Parathyroid adenoma (tissue), 2 donors: ENCODE results near the gene DNM3.

Experiments used
- H2AFZ ChIP-seq: fragments of 300-600 bp; sonication (generic); one replicate; pipeline ENCODE4 v1.7.0; 2017; ENCODE audit warnings: antibody characterized with exemption, mild to moderate bottlenecking
- H3K27ac ChIP-seq: fragments of 300-600 bp; sonication (generic); one replicate; pipeline ENCODE4 v1.7.0; 2017
- H3K27me3 ChIP-seq: fragments of 300-600 bp; sonication (generic); one replicate; pipeline ENCODE4 v1.7.0; 2017; ENCODE audit warnings: low read length; ENCODE audit not compliant: control insufficient read depth, insufficient read depth
- H3K36me3 ChIP-seq: fragments of 300-600 bp; sonication (generic); one replicate; pipeline ENCODE4 v1.7.0; 2017; ENCODE audit warnings: low read length; ENCODE audit not compliant: control insufficient read depth, insufficient read depth
- H3K4me1 ChIP-seq: fragments of 300-600 bp; sonication (generic); one replicate; pipeline ENCODE4 v1.7.0; 2017; ENCODE audit warnings: control low read depth
- H3K4me2 ChIP-seq: fragments of 300-600 bp; sonication (generic); one replicate; pipeline ENCODE4 v1.7.0; 2017; ENCODE audit warnings: low read length
- H3K4me3 ChIP-seq: fragments of 300-600 bp; sonication (generic); one replicate; pipeline ENCODE4 v1.7.0; 2017; ENCODE audit warnings: low read depth, low read length
- H3K79me2 ChIP-seq: fragments of 300-600 bp; sonication (generic); one replicate; pipeline ENCODE4 v1.7.0; 2017; ENCODE audit warnings: control low read depth
- H3K9ac ChIP-seq: fragments of 300-600 bp; sonication (generic); one replicate; pipeline ENCODE4 v1.7.0; 2017; ENCODE audit warnings: mild to moderate bottlenecking
- H3K9me3 ChIP-seq: fragments of 300-600 bp; sonication (generic); one replicate; pipeline ENCODE4 v1.7.0; 2017; ENCODE audit warnings: low read length; ENCODE audit not compliant: control insufficient read depth
- TF ChIP-seq, protein P1 (sequence below): fragments of 300-600 bp; sonication (generic); IDR thresholded peaks from one replicate; pipeline ENCODE4 v1.7.0; 2017; ENCODE audit warnings: antibody characterized with exemption, mild to moderate bottlenecking
- donor health status: primary hyperparathyroidism.

DNM3 gene

DNA sequence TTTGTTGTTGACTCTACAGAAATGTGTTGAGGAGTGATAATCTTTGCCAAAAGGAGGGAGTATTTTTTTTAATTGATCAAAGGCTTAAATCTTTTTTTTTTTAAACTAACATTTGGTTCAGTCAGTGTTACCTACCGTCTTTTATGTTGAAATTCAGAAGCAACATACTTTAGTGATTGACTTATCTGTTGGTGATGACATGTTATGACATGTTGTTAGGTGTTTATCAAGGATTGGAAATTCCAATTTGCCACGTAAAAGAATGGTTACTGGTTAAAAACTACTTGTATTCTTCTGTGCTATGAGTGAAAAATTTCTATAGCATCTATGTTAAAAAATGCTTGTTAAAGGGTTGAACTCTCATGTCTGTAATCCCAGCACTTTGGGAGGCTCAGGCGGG lies 61.2 kb downstream of the DNM3 start:
- Histone ChIP-seq H3K36me3 (no peaks in the 10 kb centered on the region), H3K27me3 (no peaks in the 10 kb centered on the region), H3K9ac (no peak overlapping the region), H3K79me2 (no peaks in the 10 kb centered on the region), H3K9me3 (no peaks in the 10 kb centered on the region), H3K4me3 (no peak overlapping the region), H3K27ac (no peak overlapping the region), H2AFZ (no peak overlapping the region), H3K4me2 (no peak overlapping the region), H3K4me1 (no peaks in the 10 kb centered on the region)
- TF ChIP-seq, protein P1, sequence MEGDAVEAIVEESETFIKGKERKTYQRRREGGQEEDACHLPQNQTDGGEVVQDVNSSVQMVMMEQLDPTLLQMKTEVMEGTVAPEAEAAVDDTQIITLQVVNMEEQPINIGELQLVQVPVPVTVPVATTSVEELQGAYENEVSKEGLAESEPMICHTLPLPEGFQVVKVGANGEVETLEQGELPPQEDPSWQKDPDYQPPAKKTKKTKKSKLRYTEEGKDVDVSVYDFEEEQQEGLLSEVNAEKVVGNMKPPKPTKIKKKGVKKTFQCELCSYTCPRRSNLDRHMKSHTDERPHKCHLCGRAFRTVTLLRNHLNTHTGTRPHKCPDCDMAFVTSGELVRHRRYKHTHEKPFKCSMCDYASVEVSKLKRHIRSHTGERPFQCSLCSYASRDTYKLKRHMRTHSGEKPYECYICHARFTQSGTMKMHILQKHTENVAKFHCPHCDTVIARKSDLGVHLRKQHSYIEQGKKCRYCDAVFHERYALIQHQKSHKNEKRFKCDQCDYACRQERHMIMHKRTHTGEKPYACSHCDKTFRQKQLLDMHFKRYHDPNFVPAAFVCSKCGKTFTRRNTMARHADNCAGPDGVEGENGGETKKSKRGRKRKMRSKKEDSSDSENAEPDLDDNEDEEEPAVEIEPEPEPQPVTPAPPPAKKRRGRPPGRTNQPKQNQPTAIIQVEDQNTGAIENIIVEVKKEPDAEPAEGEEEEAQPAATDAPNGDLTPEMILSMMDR, result no peak

DNA sequence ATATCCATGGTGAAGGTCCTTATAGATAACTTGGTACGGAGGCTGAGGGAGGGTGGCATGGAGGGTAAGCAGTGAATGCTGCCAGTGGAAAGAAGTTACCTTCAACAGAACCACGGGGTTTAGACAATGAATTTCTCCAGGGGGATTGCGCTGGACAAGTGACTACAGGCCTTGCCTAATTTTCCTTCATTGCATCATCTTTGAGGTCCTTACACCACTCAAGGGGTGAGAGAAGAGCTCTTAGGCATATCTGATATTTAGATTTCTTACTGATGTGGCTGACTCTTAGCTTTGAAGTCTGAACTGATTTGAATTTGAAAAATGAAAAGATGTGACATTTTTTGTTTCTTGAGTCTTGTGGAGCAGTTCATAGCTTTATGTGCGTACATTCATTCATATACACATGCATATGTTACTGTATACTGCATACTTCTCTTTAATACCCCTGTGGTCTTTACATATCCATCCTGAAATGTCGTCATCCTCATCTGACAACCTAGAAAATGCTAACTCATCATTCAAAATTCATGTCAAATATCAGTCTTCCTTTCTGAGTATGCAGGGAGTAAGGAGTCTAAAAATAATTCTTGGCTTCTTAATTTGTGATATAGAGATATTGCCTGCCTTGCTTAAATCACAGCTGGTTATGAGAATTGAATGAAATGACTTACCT lies 63.6 kb downstream of the DNM3 start:
- Histone ChIP-seq H3K9me3 (no peaks in the 10 kb centered on the region), H3K27me3 (no peaks in the 10 kb centered on the region), H3K4me3 (no peak overlapping the region), H3K4me2 (no peak overlapping the region), H3K4me1 (no peaks in the 10 kb centered on the region), H3K36me3 (no peaks in the 10 kb centered on the region), H3K27ac (no peak overlapping the region), H2AFZ (no peak overlapping the region), H3K9ac (no peak overlapping the region), H3K79me2 (no peaks in the 10 kb centered on the region)
- TF ChIP-seq, protein P1, result no peak

DNA sequence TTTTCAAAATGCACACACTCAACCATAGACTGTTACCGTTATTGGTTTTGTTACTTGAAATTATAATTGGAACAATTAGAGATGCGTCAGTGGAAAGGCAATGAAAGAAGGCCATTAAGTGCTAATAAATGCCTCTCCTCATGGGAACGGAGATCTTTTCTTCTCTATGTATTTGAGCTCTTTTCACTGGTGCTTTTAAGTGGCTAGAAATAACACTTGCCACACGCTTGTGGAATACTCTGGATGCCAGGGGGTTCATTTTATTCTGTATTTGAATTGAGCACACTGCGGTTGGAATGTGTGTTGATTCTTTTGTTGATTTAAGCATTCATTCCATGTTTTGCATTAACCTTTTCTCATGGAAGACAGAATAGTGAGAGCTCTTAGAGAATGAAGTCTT lies 68.4 kb downstream of the DNM3 start:
- Histone ChIP-seq H3K9ac (no peak overlapping the region), H3K36me3 (no peaks in the 10 kb centered on the region), H3K79me2 (no peaks in the 10 kb centered on the region), H3K4me1 (no peaks in the 10 kb centered on the region), H3K4me3 (no peak overlapping the region), H3K27me3 (no peaks in the 10 kb centered on the region), H3K4me2 (no peak overlapping the region), H2AFZ (no peak overlapping the region), H3K27ac (no peak overlapping the region), H3K9me3 (no peaks in the 10 kb centered on the region)
- TF ChIP-seq, protein P1, result no peak

DNA sequence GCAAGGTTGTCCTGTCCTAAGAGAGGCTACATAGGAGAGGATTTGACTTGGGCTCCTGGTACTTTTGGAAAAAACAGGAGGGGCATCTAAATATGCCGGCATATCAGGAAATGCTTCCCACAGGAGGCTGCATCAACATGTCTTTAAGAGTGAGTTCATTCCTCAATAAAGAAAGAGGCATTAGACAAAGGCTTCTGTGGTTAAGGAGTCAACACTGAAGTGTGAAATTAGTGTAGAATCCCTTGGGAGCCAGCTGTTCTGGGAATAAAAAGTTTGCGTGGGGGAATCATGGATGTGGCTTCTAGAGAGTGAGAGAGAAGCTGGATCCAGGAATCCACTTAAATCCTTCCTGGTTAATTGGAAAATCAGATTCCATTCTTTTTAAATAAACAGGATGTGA lies 69.5 kb downstream of the DNM3 start:
- no peak overlapping the region for H3K27ac ChIP-seq
- no peaks in the 10 kb centered on the region for H3K9me3 ChIP-seq
- no peak overlapping the region for H3K4me3 ChIP-seq

More for the DNA sequence above, 69.5 kb downstream of the DNM3 start:
- Histone ChIP-seq H3K79me2 (no peaks in the 10 kb centered on the region), H3K27me3 (no peaks in the 10 kb centered on the region), H3K9ac (no peak overlapping the region), H3K4me1 (no peaks in the 10 kb centered on the region), H3K36me3 (no peaks in the 10 kb centered on the region), H2AFZ (no peak overlapping the region), H3K4me2 (no peak overlapping the region)
- TF ChIP-seq, protein P1, result no peak
